DMS153 treated with DMSO at 0.1 percent for 48 hours (cell line): Measurements from ENCODE around the gene FKBP1A.
A peak's percentile ranks its signal among the peaks of the same experiment; 100 is the strongest.
"Not testable (repeated sequence)": the region's sequence is repeated elsewhere in the genome, so short reads cannot be mapped to it uniquely, and the experiment has no call there.

Source experiments
- DNase-seq: peaks from one replicate; lab custom pipeline; 2025; ENCODE audit not compliant: unreplicated experiment; lab: John Stamatoyannopoulos, UW

FKBP1A gene

DNA sequence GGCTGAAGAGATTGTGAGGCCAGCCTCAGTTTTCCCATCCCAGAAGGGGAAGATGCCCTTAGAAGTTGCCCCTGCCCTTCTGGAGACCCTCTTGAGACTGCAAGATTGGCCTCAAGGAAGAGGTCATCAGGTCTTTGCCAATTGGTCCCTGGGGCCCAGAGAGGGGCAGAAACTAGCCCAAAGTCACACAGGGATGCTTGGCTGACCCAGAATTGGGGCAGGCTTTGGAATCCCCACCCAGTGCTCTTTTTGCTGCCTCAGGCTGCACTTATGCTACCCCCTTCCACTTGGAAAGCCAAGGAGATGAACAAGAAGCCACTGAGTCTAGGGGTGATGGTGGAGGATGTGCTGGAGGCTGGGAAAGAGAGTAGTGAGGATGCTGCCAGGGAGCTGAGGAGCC, 24.9 kb upstream of the FKBP1A start:
- no peak for DNase-seq

DNA sequence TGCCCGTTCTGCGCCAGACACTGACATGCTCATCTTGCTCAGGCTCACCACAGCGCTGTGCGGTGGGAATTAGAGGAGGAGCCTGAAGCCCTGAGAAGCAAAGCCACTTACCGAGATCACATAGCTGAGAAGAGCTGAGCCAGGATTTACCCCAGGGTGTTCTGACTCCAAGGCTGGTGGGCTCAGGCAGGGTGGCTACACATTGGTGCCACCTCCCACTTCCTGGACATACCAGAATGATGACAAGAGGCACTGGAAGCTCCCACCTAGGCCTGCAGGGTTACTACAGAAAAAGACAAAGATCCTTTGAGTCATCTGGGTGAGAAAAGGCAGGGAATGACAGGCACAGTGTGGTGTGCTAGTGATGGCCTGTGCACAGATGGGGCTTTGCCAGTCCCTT, 24.4 kb upstream of the FKBP1A start:
- no peak for DNase-seq

DNA sequence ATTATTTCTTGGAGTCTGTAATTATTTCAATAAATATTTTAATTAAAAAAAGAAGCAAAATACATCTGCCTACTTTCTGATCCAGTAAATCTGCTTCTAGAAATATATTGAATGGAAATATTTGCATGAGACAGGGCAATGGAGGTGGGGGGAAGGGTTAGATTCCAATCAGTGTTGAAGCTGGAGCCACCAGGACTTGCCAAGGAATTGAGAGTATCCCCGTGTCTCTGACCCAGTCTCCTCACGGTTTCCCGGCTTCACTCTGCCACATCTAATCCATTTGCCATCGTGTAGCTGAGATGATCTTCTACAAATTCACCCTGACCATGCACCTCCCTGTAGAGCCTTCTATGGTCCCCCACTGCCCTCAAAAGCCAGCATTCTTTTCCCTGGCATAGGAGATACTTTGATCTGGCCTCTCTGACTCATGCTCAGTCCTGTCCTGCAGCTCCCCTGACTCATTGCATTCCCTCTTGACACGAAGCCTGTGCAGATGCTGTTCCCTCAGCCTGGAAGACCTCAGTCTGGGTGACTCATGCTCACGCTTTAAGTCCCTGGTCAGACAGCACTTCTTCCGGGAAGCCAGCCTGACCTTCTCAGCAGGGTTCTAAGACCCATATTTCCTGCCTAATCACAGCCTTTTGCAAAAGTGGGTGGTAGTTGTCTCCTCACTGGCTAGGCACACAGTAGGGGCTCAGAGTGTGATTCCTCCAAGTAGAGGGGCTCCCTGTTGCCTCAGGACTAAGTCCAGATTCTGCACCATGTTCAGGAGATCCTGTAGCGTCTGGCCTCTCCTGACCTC, 23.0 kb upstream of the FKBP1A start:
- no peak for DNase-seq

DNA sequence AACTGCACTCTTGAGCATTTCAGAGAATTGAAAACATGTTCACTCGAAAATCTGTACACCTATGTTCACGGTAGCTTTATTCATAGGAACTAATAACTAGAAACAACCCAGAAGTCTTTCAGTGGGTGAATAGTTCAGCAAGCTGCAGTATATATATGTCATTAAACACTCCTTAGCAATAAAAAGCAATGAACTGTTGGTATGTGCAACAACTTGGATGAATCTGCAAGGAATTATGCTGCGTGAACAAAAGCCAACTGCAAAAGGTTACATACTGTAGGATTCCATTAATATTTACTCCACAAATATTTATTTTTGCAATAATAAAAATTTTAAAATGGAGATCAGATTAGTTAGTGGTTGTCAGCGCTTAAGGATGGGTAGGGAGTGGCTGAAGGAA, 22.1 kb upstream of the FKBP1A start:
- DNase-seq, result no peak

DNA sequence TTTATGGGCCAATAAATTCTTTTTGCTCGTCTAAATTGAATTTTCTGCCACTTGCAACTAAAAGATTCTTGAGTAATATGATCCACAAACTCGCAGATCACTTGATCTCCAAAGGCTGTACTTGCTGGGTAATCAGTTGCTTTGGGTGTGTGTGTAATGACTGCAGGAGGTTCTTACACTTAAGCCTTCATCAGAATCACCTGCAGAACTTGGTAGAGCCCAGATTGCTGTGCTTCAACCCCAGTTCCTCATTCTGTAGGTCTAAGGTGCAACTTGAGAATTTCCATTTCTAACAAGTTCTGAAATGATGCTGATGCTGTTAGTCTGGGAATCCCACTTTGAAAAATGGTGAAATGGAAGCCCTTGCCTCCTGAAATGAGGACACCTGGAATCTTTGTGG, 12.9 kb upstream of the FKBP1A start:
- DNase-seq, result no peak

DNA sequence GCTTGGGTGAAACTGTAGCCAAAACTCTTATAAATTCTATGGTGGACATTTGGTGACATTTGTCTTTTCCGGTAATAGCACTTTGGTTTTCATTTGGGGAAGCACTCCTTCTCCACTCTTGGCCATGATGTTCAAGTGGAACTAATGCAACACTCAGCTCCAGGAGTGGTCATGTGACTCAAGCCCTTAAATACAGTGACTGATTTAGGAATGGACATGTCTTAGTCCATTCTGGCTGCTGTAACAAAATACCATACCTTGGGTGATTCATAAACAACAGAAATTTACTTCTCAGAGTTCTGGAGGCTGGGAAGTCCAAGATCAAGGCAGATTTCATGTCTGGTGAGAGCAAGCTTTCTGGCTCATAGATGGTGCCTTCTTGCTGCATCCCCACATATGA, 10.8 kb upstream of the FKBP1A start:
- DNase-seq, result no peak

DNA sequence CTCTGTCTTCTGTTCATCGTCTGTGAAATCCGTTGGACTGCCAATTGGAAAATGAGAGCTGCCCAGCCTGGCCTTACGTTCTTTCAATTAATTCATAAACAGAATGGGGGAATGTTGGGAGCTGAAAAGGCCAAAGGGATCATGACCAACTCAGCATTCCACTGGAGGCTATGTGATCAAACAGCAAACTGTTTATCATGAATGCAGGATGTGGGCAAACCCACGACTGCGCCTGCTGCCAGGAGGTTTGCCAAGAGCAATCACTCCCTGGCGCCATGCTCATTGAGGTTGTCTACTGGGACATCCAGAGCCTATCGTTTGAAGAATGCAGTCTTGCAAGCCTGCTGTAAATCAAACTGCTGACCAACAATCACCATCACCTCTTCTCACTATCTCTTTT, 9.3 kb upstream of the FKBP1A start:
- DNase-seq, result no peak

DNA sequence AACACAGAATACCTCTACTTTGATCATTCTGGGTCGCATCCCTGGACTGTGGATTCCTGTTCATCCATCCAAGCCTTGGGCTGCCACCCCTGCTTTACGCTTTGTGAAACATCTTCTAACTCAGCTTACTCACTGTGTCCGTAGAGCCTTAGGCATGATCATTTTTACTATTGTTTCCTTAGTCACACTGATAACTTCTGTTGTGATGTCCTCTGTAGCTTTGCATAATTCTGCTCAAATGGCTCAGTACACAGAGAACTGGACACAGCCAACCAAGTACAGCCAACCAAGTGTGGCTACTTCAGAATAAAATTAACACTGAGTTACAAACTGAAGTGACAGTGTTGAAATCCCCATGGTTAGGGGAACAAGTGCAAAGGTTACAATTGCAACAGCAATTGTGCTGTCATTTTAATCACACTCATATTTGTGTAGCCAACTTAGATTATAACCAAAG, 8.6 kb upstream of the FKBP1A start:
- no peak for DNase-seq

DNA sequence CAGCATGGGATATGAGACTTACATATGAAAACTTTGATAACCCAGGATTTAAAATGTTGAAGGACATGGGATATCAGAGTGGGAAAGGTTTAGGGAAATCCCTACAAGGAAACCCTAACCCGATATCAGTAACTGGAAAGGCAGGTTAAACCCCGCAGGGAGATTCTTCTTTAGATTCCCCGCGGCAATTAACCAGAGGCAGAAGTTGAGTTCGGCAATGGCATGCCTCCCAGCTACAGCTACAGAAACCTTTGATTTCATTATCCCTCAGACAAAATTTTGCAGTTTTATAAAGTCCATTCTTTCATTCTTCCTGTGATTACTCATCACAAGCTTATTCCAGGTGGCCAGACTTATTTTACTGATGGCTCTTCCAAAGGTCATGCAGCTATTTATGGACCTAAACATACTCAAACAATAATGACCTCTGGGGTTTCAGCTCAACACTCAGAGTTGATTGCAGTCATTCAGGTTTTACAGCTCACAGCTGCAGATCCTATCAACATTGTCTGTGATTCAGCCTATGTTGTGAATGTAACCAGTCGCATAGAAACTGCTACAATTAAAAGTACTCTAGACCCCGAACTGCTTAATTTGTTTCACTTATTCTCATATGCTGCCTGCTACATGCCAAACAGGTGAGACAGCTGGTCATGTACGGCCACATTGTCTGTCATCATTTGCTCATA, 7.0 kb upstream of the FKBP1A start:
- DNase-seq, result peak; percentile 61

DNA sequence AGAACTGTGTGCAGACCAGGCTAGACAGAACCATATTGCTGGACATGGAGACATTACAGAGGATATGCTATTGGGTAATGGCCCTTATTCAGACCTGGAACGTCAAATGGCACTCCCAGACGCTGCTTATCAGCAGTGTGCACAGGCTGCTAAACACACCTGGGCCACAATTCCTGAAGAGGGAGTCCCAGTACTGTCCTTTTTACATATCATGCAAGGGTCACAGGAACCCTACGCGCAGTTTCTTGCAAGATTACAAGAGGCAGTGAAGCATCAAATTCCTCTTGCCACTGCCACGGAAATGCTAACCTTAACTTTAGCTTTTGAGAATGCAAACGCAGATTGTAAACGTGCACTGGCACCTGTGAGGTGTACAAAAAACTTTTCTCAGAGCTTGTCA, 5.3 kb upstream of the FKBP1A start:
- DNase-seq, result not testable (repeated sequence)

DNA sequence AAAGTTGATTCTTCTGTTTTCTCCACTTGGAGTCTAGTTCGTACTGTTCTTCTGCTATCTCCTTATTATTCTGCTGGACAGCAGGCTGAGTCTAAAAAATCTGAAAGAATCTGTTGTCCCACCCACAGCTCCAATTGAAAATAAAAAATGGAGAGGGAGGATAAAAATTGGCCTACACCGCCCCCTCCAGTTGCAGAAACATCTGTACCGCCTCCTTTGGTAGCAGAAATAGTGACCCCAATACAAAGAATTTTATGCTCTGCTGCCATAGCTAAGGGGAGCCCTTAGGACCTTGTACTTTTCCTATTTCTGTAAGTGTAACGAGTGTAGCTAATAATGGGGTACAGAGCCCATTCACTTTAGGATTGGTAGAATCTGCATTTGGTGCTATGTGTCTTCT, 4.9 kb upstream of the FKBP1A start:
- no peak for DNase-seq

DNA sequence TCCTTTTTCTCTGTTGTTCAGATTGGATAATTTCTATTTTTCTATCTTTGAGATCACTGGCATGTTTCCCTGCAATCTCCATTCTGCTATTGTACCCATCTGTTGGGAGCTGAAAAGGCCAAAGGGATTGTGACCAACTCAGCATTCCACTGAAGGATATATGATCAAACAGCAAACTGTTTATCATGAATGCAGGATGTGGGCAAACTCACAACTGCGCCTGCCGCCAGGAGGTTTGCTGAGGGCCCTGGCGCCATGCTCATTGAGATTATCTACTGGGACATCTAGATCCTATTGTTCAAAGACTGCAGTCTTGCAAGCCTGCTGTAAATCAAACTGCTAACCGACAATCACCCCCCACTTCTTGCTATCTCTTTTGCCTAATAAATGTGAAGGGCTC, 3.8 kb upstream of the FKBP1A start:
- no peak for DNase-seq

DNA sequence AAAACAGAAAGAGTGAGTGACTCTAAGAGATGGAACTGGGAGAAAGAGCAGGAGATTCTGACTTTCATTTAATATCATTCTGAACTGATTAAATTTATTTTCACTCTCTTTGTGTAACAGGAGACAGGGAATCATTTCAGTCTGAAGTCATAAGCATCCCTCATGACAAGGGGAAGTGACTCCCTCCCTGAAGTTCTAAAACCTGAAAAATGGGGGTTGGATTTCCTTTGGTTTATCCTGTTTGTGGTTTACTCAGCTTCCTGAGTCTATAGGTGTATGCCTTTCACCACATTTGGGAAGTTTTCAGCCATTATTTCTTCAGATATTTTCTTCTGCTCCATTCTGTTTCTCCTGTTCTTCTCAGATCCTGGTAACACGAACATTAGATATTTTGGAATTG, 3.4 kb upstream of the FKBP1A start:
- DNase-seq, result no peak

DNA sequence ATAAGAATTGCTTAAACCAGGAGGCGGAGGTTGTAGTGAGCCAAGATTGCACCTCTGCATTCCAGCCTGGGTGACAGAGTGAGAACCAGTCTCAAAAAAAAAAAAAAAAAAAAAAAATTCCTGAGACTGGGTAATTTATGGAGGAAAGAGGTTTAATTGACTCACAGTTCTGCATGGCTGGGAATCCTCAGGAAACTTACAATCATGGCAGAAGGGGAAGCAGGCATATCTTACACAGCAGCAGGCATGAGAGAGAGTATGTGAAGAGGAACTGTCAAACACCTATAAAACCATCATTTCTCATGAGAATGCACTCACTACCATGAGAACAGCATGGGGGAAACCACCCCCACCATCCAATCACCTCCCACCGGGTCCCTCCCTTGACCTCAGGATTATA, 1.8 kb upstream of the FKBP1A start:
- no peak for DNase-seq

DNA sequence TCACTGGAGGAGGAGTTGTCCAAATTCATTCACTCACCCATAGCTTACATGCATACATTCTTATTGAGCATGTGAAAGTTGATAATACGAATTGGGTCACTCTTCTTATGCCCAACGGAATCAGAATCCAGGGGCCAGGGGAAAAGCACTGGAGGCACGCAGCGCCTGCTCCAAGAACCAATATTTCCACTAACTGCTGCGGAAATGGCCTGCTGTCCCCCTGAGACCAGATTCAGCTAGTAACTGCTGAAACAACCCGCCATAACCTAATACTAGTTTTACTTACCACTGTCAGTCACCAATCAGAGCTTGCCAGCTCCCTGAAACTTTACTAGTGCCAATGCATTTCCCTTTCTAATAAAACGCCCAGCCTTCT, 641 bp upstream of the FKBP1A start:
- DNase-seq, result no peak

DNA sequence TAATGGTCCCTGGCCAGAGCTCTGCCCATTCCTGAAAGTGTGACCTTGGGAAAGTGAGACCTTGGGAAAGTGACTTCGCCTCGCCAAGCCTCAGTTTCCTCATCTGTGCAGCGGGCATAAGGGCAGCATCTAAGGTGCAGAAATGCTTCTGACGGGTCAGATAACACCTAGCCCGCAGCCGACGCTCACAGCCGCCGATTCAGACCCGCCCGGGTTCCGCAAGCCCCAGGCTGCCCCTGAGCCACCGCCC, 486 bp downstream of the FKBP1A start:
- DNase-seq, result no peak

DNA sequence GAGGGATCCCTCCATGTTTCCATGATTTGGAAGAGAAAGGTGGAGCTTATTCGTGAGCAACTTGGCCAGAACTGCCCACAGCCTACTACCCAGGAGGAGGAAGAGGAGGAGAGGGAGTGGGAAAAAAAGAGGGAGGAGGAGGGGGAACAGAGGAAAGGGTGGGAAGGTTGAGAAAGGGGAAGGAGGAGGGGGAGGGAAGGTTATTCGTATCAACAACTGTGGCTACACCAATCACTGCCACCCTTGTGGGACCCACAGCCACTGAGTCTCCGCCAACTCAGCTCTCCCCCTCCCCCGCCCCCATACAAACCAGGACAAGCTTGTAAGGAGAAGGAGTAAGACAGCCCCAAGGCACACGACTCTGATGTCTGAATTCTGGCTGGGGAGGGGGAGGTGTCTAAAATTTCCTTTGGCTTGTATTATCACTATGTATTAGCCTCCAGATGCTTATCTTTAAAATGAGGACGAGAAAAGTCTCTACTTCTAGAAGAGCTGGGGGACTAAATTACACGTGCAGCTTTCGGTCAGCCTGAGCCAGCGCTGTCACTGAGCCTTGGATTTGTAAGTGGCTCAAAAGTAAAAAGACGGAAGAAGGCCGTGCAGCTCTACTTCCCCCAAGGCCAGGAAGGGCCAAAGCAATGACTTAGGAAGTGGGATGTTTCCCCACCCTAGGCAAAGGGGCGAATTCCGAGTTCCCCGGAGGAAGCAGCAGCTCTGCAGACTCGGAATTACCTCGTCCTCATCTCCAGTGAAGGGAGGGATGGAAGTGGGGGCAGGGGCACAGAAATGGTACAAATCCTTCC, 1.0 kb downstream of the FKBP1A start:
- DNase-seq, result no peak

DNA sequence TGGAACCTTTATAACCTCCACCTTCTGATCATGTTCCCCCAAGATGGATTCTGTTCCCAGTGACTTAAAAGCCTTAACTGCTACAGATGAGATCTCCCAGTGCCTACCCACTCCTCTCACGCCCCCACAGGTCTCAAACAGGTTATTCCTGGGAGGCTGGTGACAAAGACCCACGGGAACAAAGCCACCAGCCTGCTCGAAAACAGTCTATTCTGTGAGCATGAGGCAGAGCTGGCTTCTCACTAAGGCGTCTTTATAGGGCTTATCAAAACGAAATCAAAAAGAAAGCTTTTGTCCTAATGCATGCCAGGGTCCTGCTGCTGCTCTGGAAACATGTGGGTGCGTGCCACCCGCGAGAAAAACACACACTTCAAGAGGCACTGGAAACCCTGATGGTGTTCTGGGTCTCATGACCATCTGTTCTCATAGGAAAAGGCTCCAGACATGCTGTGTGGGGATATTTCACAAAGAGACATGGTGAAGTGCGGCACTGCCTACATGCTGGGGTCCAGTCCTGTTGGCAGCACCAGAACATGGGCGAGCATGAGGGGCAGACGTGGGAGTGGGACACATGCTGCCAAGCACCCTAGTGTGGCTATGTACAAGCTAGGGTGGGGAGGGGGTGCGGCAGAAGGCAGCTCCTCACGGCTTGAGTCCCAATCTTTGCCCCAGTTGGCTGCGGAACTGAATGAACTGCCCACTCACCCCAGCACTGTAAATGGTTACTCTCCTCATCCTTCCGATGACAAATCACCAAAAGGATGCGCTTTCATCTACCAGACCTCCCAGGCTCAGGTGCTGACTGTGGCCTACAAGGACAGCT, 2.1 kb downstream of the FKBP1A start:
- DNase-seq, result no peak

DNA sequence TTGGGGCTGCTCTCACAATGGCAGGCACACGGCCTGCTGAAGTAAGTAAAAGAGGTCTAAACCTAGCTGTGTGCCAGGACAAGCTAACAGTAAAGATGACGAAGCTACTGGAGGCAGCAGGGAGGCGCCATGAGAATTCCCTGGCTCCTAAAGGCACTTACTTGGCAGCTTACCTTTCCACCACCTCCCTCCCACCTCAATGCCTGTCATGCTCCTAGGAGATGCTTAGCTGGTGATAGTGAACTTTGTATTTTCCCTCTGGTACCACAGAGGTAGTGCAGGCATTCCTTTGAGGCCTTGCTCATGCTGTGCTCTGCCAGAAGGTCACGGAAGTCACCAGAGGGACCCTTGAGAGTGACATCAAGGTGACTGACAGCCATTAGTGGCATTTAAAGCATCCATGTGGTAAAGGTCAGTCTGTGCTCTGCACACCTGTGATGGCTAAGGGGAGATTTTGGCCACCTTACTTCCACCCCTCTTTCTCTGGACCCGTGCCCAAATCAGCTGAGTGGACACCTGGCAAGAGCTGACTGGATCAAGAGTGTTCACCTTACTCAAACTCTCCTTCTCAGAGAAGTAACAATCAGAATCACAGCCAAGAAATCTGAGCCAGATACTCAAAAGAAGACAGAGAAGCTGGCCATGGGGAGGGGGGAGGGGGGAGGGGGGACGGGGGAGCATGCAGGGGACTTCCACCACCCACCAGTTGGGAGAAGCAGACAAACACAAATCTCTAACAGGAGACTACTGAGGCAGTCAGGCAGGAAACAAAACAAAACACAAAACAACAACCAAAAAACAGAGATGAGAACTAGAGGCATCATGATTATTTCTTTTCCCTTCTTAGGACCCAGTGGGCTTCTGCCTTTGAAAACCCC, 2.9 kb downstream of the FKBP1A start:
- DNase-seq, result no peak

DNA sequence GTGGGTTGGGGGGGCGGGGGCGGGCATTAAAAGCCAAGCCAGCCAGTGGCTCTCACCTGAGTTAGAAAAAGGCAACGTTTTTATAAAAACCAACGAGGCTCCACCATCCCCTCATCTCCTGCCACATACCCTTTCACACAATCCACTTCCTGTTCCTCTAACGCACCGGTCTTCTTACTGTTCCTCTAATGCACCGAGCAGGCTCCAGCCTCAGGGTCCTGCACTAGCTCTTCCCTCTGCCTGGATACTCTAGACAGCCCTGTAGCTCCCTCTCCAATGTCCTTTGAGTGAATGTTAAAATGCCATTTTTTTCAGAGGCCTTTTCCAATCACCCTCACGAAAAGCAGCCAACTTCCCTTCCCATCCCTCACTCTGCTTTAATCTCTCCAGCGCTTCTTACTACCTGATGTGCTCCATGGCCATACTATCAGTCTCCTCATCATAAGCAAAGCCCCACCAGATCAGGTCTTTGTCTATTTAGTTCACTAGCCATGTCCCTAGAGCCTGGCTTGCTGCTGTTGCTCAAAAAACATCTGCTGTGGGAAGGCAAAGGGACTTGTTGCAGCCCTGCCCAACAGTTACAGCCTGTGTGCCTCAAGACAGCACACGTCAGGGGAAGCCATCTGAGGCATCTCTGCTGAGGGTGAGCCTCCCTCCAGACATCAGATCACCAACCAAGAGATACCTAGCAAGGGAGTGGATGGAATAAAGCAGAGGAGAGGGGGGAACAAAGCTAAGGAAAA, 3.9 kb downstream of the FKBP1A start:
- no peak for DNase-seq
